Nephron progenitor cell (in vitro differentiated cells): ENCODE results near the gene UBTD2.

Experiments
- DNase-seq: peaks from one replicate; pipeline ENCODE4 v3.0.0; 2021
- H3K27ac Mint-ChIP-seq: 2 replicates; pipeline ENCODE4 v1.8.0; 2021; ENCODE audit warnings: mild to moderate bottlenecking, moderate library complexity, mixed read lengths
- H3K27me3 Mint-ChIP-seq: 2 replicates; pipeline ENCODE4 v1.8.0; 2021; ENCODE audit warnings: mild to moderate bottlenecking, low read depth, mixed read lengths; ENCODE audit not compliant: poor library complexity
- H3K36me3 Mint-ChIP-seq: 2 replicates; pipeline ENCODE4 v1.8.0; 2021; ENCODE audit warnings: low read depth, mixed read lengths
- H3K4me1 Mint-ChIP-seq: 2 replicates; pipeline ENCODE4 v1.8.0; 2021; ENCODE audit warnings: mixed read lengths
- H3K4me3 Mint-ChIP-seq: 2 replicates; pipeline ENCODE4 v1.8.0; 2021; ENCODE audit warnings: mild to moderate bottlenecking, moderate library complexity, mixed read lengths
- H3K9me3 Mint-ChIP-seq: 2 replicates; pipeline ENCODE4 v1.8.0; 2021; ENCODE audit warnings: mild to moderate bottlenecking, moderate library complexity, mixed read lengths
- TF ChIP-seq, protein P1 (sequence below): fragments of 200-600 bp; sonication (generic); IDR thresholded peaks from 2 replicates; pipeline ENCODE4 v1.5.0; 2021; ENCODE audit warnings: antibody characterized with exemption

The UBTD2 gene

GRCh38 chr5:172235132-172235780 lies 48.3 kb downstream of the UBTD2 start:
- H3K4me3 Mint-ChIP-seq = no peak overlapping the region
- peak overlapping the region; percentile 89 for H3K27ac Mint-ChIP-seq
- H3K4me1 Mint-ChIP-seq = peaks cover 20% of the 10 kb centered on the region
- H3K27me3 Mint-ChIP-seq = no peaks in the 10 kb centered on the region
- peaks cover 40% of the 10 kb centered on the region for H3K36me3 Mint-ChIP-seq
- no peak for DNase-seq
- TF ChIP-seq, protein P1, sequence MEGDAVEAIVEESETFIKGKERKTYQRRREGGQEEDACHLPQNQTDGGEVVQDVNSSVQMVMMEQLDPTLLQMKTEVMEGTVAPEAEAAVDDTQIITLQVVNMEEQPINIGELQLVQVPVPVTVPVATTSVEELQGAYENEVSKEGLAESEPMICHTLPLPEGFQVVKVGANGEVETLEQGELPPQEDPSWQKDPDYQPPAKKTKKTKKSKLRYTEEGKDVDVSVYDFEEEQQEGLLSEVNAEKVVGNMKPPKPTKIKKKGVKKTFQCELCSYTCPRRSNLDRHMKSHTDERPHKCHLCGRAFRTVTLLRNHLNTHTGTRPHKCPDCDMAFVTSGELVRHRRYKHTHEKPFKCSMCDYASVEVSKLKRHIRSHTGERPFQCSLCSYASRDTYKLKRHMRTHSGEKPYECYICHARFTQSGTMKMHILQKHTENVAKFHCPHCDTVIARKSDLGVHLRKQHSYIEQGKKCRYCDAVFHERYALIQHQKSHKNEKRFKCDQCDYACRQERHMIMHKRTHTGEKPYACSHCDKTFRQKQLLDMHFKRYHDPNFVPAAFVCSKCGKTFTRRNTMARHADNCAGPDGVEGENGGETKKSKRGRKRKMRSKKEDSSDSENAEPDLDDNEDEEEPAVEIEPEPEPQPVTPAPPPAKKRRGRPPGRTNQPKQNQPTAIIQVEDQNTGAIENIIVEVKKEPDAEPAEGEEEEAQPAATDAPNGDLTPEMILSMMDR = no peak
- H3K9me3 Mint-ChIP-seq = no peaks in the 10 kb centered on the region

- Mint-ChIP-seq H3K4me1 (peaks cover 16% of the 10 kb centered on the region), H3K4me3 (no peak overlapping the region), H3K9me3 (no peaks in the 10 kb centered on the region)
These were observed 49.5 kb downstream of the UBTD2 start for GRCh38 chr5:172234031-172234430.

DNA sequence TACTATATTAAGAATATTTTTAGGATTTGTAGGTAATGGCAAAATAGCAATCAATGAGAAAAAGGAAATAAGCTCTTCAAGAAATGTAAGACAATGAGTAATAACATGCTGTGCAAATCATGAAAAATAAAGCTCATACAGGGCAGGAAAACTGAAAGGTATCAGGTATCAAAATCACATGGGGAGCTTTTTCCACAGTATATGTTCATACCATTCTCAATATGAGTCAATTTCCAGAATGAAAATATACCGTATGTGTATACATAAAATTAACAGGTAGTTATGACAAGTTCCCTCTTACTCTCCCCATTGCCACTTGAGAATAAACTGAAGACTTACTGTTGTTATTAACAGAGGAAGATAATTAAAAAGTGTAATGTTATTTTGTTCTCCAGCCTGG lies 53.7 kb downstream of the UBTD2 start:
- TF ChIP-seq, protein P1 = no peak
- no peak overlapping the region for H3K27ac Mint-ChIP-seq
- peaks cover 78% of the 10 kb centered on the region for H3K36me3 Mint-ChIP-seq
- no peak overlapping the region for H3K4me3 Mint-ChIP-seq
- H3K27me3 Mint-ChIP-seq = no peaks in the 10 kb centered on the region
- peaks cover 7% of the 10 kb centered on the region for H3K4me1 Mint-ChIP-seq
- H3K9me3 Mint-ChIP-seq = no peaks in the 10 kb centered on the region
- DNase-seq = no peak

More at GRCh38 chr5:172234031-172234430, 49.5 kb downstream of the UBTD2 start:
- peaks cover 47% of the 10 kb centered on the region for H3K36me3 Mint-ChIP-seq
- no peaks in the 10 kb centered on the region for H3K27me3 Mint-ChIP-seq
- no peak for DNase-seq
- TF ChIP-seq, protein P1 = no peak
- H3K27ac Mint-ChIP-seq = peak overlapping the region; percentile 20

- DNase-seq = no peak
- Mint-ChIP-seq H3K4me1 (peaks cover 5% of the 10 kb centered on the region), H3K27me3 (no peaks in the 10 kb centered on the region), H3K4me3 (no peak overlapping the region), H3K9me3 (peaks cover 20% of the 10 kb centered on the region), H3K27ac (peak overlapping the region; percentile 58), H3K36me3 (peaks cover 88% of the 10 kb centered on the region)
- TF ChIP-seq, protein P1 = no peak
These were observed 58.6 kb downstream of the UBTD2 start for GRCh38 chr5:172224996-172225395.

- peaks cover 5% of the 10 kb centered on the region for H3K4me1 Mint-ChIP-seq
- H3K4me3 Mint-ChIP-seq = no peak overlapping the region
- H3K27me3 Mint-ChIP-seq = no peaks in the 10 kb centered on the region
- H3K27ac Mint-ChIP-seq = peak overlapping the region; percentile 91
- TF ChIP-seq, protein P1 = no peak
- peaks cover 28% of the 10 kb centered on the region for H3K9me3 Mint-ChIP-seq
- DNase-seq = no peak
- H3K36me3 Mint-ChIP-seq = peaks cover 88% of the 10 kb centered on the region
These were observed 59.4 kb downstream of the UBTD2 start for GRCh38 chr5:172223901-172224873.
